ENCODE data around the gene GRM3. TPM values are rescaled to one million over a fixed set of nuclear protein-coding genes. Genes with fewer than 3 reads are reported as not detected.

The GRM3 gene
- total RNA-seq, 1 donor from 2014 or later = not detected

- no peak overlapping the region for H3K4me3 ChIP-seq (ENCODE audit: low read depth, low read length)
- DNase-seq (ENCODE audit: low read depth) = no peak
- TF ChIP-seq, protein P1, sequence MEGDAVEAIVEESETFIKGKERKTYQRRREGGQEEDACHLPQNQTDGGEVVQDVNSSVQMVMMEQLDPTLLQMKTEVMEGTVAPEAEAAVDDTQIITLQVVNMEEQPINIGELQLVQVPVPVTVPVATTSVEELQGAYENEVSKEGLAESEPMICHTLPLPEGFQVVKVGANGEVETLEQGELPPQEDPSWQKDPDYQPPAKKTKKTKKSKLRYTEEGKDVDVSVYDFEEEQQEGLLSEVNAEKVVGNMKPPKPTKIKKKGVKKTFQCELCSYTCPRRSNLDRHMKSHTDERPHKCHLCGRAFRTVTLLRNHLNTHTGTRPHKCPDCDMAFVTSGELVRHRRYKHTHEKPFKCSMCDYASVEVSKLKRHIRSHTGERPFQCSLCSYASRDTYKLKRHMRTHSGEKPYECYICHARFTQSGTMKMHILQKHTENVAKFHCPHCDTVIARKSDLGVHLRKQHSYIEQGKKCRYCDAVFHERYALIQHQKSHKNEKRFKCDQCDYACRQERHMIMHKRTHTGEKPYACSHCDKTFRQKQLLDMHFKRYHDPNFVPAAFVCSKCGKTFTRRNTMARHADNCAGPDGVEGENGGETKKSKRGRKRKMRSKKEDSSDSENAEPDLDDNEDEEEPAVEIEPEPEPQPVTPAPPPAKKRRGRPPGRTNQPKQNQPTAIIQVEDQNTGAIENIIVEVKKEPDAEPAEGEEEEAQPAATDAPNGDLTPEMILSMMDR (conservative IDR thresholded peaks at IDR 0.05; ENCODE audit: low read depth, low read length) = no peak
Measured at GRCh38 chr7:86784765-86785164, 141.1 kb downstream of the GRM3 start.

DNA sequence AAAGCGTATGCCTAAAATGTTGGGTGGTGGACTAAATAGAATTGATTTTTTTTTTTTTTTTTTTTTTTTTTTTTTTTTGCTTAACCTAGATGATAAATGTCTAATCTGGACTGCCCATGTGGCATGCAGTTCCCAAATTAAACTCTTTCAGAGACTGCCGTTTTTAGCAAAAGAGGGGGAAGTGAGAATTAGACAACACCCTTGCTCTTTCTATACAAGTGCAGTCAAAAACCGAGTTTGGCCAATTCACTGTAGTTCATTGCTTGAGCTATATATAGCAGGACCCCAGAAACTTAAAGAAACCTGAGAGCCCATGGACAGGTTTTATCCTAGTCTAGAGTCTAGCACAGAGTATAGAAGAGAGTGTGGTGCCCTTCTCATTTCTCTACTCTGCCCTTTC, 141.9 kb downstream of the GRM3 start:
- no peak overlapping the region for H3K4me3 ChIP-seq (ENCODE audit: low read depth, low read length)

DNA sequence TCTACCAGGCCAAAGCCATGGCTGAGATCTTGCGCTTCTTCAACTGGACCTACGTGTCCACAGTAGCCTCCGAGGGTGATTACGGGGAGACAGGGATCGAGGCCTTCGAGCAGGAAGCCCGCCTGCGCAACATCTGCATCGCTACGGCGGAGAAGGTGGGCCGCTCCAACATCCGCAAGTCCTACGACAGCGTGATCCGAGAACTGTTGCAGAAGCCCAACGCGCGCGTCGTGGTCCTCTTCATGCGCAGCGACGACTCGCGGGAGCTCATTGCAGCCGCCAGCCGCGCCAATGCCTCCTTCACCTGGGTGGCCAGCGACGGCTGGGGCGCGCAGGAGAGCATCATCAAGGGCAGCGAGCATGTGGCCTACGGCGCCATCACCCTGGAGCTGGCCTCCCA, 142.7 kb downstream of the GRM3 start:
- no peak overlapping the region for H3K4me3 ChIP-seq (ENCODE audit: low read depth, low read length)
- no peak for DNase-seq (ENCODE audit: low read depth)

More for the DNA sequence above, 141.9 kb downstream of the GRM3 start:
- no peak for DNase-seq (ENCODE audit: low read depth)
- TF ChIP-seq, protein P1 (conservative IDR thresholded peaks at IDR 0.05; ENCODE audit: low read depth, low read length) = no peak

DNA sequence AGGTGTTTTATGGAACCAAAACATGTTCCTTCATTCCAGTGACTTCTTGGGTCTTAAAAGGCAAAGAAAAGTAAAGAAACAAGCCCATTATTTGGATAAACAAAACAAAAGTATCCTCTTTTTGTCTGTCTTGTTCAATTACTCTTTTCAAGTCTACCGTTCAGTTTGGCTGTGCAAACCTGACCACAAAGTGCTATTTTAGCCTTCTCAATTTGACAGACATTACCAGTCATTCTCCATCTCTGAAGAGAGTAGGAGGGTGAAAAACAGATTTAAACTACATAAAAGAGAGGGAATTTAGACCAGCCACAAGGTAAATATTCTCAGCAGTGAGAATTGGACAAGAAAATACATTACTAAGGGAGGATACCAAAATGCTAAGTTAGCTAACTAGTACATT, 145.2 kb downstream of the GRM3 start:
- DNase-seq (ENCODE audit: low read depth) = no peak
- TF ChIP-seq, protein P1 (conservative IDR thresholded peaks at IDR 0.05; ENCODE audit: low read depth, low read length) = no peak
- no peak overlapping the region for H3K4me3 ChIP-seq (ENCODE audit: low read depth, low read length)

More for the DNA sequence above, 142.7 kb downstream of the GRM3 start:
- TF ChIP-seq, protein P1 (conservative IDR thresholded peaks at IDR 0.05; ENCODE audit: low read depth, low read length) = no peak

DNA sequence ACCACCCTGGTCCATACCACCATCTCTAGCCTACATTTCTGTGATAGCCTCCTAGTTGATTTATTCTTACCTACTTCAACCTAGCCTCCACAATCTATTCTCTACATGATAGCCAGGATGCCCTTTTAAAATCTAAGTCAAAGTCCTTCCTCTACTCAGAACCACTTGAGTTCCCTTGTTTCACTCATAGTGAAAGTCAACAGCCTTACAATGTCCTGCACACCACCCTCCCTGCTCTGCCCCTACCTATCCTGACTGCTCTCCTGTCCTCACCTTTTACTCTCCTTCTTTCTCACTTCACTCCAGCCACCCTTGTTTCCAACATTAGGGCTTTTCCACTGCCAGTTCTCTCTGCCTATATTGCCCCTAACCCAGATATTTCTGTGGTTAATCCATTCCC, 146.7 kb downstream of the GRM3 start:
- no peak for DNase-seq (ENCODE audit: low read depth)
- H3K4me3 ChIP-seq (ENCODE audit: low read depth, low read length) = no peak overlapping the region
- TF ChIP-seq, protein P1 (conservative IDR thresholded peaks at IDR 0.05; ENCODE audit: low read depth, low read length) = no peak

GRCh38 chr7:86792260-86792659, 148.6 kb downstream of the GRM3 start:
- TF ChIP-seq, protein P1 (conservative IDR thresholded peaks at IDR 0.05; ENCODE audit: low read depth, low read length) = no peak
- H3K4me3 ChIP-seq (ENCODE audit: low read depth, low read length) = no peak overlapping the region
- no peak for DNase-seq (ENCODE audit: low read depth)

DNA sequence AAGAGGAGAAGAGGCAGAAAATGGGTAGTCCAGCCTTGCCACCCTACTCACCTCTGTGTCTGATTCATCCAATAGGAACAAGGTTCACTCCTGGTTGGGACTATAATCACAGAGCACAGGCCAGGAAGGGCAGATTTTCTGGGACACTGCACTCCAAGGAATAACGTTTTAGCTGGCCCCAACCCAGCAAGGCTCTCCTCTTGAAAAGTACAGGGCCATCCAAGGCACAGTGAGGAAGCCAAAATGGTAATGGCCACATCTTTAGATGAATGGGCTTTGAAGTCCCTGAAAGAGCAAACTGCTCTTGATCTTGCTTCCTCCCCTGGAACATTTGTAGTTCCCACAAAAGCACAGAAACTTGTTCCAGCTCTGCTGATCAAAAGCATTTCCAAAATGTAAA, 149.4 kb downstream of the GRM3 start:
- H3K4me3 ChIP-seq (ENCODE audit: low read depth, low read length) = no peak overlapping the region
- TF ChIP-seq, protein P1 (conservative IDR thresholded peaks at IDR 0.05; ENCODE audit: low read depth, low read length) = no peak
- no peak for DNase-seq (ENCODE audit: low read depth)

Measured in epithelial cell of proximal tubule (primary cell).